ENCODE measurements around the gene OXA1L.
"Not testable (repeated sequence)": the region's sequence is repeated elsewhere in the genome, so short reads cannot be mapped to it uniquely, and the experiment has no call there.

The OXA1L gene

GRCh38 chr14:22797017-22797917 is 30.8 kb downstream of the OXA1L start:
- FAIRE-seq, result no peak

GRCh38 chr14:22798528-22798927 is 32.0 kb downstream of the OXA1L start:
- DNase-seq (ENCODE audit: insufficient read length, low spot score) (no peak), FAIRE-seq (no peak)

More at GRCh38 chr14:22797017-22797917, 30.8 kb downstream of the OXA1L start:
- DNase-seq (ENCODE audit: insufficient read length, low spot score), result no peak

GRCh38 chr14:22800346-22800745 is 33.9 kb downstream of the OXA1L start:
- FAIRE-seq (no peak), DNase-seq (ENCODE audit: insufficient read length, low spot score) (no peak)

- FAIRE-seq, result no peak
- no peak for DNase-seq (ENCODE audit: insufficient read length, low spot score)
These were observed 35.2 kb downstream of the OXA1L start for GRCh38 chr14:22801716-22802115.

GRCh38 chr14:22802860-22803686 is 36.6 kb downstream of the OXA1L start:
- FAIRE-seq (no peak), DNase-seq (ENCODE audit: insufficient read length, low spot score) (no peak)

GRCh38 chr14:22803687-22803974 is 37.1 kb downstream of the OXA1L start:
- FAIRE-seq (no peak), DNase-seq (ENCODE audit: insufficient read length, low spot score) (no peak)

- FAIRE-seq; DNase-seq (ENCODE audit: insufficient read length, low spot score): not testable (repeated sequence)
These were observed 38.7 kb downstream of the OXA1L start for GRCh38 chr14:22805235-22805634.

GRCh38 chr14:22807432-22808087 is 41.1 kb downstream of the OXA1L start:
- FAIRE-seq (no peak), DNase-seq (ENCODE audit: insufficient read length, low spot score) (no peak)

- FAIRE-seq (no peak), DNase-seq (ENCODE audit: insufficient read length, low spot score) (no peak)
These were observed 42.1 kb downstream of the OXA1L start for GRCh38 chr14:22808388-22809209.

- FAIRE-seq, result no peak
- DNase-seq (ENCODE audit: insufficient read length, low spot score), result no peak
These were observed 45.2 kb downstream of the OXA1L start for GRCh38 chr14:22811722-22812121.

- DNase-seq (ENCODE audit: insufficient read length, low spot score) (no peak), FAIRE-seq (no peak)
These were observed 46.3 kb downstream of the OXA1L start for GRCh38 chr14:22812744-22813143.

- FAIRE-seq, result no peak
- DNase-seq (ENCODE audit: insufficient read length, low spot score), result no peak
These were observed 46.7 kb downstream of the OXA1L start for GRCh38 chr14:22813145-22813544.

GRCh38 chr14:22814373-22814772 is 47.9 kb downstream of the OXA1L start:
- no peak for FAIRE-seq
- DNase-seq (ENCODE audit: insufficient read length, low spot score), result no peak

- no peak for FAIRE-seq
- no peak for DNase-seq (ENCODE audit: insufficient read length, low spot score)
These were observed 48.6 kb downstream of the OXA1L start, which contains the start of gene SLC7A7 for GRCh38 chr14:22814941-22815713. Gene SLC7A7, minus strand, starts transcription at chr14:22815435. Its CDS starts 2,037 bp downstream, at chr14:22813398.

GRCh38 chr14:22819151-22819988 is 52.9 kb downstream of the OXA1L start:
- DNase-seq (ENCODE audit: insufficient read length, low spot score), result no peak
- no peak for FAIRE-seq

- DNase-seq (ENCODE audit: insufficient read length, low spot score), result no peak
- no peak for FAIRE-seq
These were observed 54.2 kb downstream of the OXA1L start for GRCh38 chr14:22820731-22821130.

- DNase-seq (ENCODE audit: insufficient read length, low spot score) (no peak), FAIRE-seq (no peak)
These were observed 54.9 kb downstream of the OXA1L start for GRCh38 chr14:22821193-22822015.

Measured in HTR-8/SVneo (cell line).